Measurements from ENCODE around the gene PSENEN.
"Not testable (repeated sequence)": the region's sequence is repeated elsewhere in the genome, so short reads cannot be mapped to it uniquely, and the experiment has no call there.

PSENEN gene

DNA sequence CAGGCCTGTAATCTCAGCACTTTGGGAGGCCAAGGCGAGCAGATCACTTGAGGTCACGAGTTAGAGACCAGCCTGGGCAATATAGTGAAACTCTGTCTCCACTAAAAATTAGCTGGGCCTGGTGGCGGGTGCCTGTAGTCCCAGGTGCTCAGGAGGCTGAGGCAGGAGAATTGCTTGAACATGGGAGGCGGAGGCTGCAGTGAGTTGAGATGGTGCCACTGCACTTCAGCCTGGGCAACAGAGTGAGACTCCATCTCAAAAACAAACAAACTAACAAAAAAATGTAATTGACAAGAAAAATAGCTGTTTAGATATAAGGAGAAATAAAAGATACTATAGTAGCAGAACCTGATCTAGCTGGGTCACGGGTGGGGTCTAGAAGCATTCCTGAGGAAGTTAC is 26.9 kb downstream of the PSENEN start:
- not testable (repeated sequence) for DNase-seq (ENCODE audit: low read depth in 1 of 2, low spot score in 1 of 2)

DNA sequence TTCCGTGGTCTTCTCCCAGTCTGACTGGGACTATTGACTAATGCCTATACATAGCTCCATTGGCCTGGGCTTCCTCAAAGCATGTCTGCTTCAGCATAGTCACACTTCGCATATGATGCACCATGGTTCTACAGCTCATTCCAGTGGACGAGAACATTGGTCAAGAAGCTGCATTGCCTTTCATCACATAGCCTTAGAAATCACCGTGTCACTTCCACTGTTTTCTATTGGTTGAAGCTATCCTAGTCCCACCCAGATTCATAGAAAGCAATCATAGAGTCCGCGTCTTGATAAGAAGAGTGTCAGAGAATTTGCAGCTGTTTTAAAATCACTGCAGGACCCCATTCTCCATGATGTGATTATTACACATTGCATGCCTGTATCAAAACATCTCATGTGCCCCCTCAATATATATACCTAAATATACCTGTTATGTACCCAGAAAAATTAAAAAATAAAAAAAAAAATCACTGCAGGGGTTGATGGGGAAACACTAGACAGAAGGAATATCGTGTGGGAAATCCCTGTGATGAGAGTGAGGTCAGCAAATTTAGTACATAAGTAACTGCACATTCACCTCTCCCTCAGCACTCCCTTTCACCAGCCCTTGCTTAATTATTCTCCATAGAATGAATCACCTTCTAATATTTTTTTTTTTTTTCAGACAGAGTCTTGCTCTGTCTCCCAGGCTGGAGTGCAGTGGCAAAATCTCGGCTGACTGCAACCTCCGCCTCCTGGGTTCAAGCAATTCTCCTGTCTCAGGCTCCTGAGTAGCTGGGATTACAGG is 27.8 kb downstream of the PSENEN start:
- DNase-seq (ENCODE audit: low read depth in 1 of 2, low spot score in 1 of 2), result no peak

DNA sequence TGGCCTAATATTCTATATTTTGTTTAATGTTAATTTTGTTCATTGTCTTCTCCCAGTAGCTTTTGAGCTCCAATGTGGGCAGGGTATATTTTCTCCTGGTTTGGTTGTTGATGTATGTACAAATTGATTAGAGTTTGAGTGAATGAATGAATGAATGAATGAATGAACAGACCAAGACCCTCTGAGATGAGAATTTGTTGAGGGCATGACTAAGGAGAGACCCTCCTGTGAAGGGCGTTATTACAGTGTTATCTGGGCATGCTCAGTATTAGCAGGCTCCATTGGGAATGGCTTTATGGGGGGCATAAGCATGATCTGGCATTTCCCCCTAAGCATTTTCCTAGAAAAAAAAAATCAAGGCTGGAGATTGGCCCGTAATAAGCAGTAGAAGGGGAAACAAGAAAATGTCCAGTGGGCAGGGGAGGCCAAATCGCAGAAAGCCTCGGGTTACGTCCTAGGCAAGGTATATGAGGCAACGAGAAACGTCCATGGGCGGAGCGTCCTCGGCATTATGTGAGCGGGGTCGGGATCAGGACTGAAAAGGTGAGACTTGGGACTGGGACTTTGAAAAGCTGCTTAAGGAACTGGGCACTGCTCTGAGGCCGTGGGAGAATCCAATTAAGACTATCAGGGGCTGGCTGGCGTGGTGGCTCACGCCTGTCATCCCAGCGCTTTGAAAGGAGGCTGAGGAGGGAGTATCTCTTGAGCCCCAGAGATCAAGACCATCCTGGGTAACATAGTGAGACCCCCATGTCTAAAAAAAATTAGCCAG is 29.0 kb downstream of the PSENEN start:
- DNase-seq (ENCODE audit: low read depth in 1 of 2, low spot score in 1 of 2), result no peak

DNA sequence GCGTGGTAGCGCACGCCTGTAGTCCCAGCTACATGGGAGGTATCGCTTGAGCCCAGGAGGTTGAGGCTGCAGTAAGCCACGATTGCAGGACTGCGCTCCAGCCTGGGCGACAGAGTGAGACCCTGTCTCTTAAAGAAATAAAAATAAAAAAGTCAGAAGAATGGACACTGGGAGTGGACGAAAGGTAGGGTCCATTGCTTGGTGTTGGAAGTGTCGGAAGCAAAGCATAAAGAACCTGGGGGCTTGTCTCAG is 29.5 kb downstream of the PSENEN start:
- DNase-seq (ENCODE audit: low read depth in 1 of 2, low spot score in 1 of 2), result no peak

DNA sequence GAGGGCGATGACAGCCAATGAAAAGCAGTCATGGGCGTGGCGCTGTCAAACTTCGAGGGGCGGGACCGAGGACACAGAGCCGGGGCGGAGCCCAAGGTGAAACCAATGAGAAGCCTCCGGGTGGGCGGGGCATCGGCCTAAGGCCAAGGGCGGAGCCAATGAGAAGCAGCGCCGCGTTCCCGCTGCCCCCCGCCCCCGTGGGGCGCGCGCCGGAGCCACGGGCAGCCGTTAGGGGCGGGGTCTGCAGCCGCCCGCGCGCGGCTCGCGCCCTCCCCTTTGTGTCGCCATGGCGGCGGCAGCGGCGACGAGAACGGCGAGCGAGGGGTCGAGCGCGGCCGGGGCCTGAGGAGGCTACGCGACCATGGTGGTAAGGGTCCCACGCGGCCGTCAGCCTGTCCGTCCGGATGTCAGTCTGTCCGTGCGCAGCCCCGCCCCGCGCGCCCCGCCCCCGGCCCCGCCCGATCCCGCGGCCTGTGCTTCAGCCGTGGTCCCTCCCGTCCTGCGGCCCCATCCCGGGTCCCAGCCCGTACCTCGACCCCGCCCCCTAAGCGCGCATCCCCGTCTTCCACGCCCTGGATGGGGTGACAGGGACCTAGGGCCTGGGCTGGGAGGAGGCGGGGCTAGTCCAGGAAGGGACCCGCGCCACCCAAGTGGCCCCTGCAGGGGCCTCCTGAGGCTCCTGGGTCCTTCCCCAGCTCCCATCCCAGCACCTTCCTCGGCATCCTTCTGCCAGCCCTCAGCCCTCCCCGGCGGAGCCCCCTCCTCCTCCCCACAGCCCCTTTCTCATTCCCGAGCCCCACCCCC is 30.0 kb downstream of the PSENEN start, which contains the start of gene ARHGAP33:
TSS of gene ARHGAP33 (plus strand) at position 267 of the 804 bp plus-strand sequence. CDS start at position 362, 95 bp downstream.
- peak; percentile 97 for DNase-seq (ENCODE audit: low read depth in 1 of 2, low spot score in 1 of 2)

DNA sequence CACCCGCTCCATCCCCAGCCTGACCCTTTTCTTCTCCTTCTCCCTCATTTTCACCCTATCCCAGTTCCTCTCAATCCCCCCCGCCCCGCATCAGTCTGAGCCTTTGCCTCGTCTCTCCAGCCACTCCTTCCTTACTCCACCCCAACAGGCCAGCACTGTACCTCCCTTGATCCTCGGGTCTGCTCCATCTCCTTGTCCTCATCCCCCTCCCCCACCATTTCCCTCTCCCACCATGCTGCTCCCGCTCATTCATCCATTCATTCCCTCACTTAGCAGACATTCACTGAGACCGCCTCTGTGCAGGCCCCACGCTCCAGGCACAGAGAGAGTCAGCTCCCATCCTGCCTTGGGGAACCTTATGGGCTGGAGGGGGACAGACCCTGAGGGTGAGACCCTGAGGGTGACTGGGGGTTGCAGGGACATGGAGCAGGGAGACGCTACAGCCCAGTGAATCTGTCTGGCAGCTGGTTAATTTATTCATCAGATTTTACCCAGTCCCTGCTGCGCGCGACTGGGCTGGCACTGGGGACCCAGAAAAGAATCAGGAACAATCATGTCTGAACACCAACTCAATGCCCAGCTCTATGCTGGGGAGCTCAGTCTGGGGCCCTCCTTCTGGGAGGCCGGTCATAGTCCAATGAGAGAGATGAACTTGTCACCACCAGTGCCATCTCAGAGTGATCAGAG is 30.8 kb downstream of the PSENEN start:
- DNase-seq (ENCODE audit: low read depth in 1 of 2, low spot score in 1 of 2), result no peak

DNA sequence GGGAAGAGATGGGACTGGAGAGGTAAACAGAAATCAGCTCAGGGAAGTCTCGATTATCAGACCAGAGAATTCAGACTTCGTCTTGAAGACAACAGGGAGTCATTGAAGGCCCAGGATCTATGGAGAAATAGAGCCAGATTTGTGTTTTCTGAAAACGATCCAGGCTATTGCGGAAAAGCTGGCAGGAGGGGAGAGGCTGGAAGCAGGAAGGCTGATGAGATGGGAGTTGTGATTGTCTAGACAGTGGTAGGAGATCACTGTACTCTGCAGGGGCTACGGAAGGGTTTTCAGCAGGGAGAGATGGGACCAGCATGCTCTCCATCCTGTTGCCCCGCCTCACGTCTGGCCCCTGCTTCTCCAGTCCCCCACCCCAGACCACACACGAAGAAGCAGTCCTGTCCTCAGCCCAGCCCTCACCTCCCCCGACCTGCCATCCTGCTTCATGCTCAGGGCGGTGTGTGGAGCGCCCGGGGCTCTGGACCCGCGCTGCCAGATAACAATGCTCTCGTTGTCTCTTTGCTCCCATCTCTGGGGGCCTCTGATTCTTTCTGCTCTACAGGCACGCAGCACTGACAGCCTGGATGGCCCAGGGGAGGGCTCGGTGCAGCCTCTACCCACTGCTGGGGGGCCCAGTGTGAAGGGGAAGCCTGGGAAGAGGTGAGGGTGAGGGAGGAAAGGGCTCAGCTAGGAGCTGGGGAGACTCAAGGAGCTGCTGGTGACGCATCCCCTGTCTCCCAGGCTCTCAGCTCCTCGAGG is 31.8 kb downstream of the PSENEN start:
- no peak for DNase-seq (ENCODE audit: low read depth in 1 of 2, low spot score in 1 of 2)

DNA sequence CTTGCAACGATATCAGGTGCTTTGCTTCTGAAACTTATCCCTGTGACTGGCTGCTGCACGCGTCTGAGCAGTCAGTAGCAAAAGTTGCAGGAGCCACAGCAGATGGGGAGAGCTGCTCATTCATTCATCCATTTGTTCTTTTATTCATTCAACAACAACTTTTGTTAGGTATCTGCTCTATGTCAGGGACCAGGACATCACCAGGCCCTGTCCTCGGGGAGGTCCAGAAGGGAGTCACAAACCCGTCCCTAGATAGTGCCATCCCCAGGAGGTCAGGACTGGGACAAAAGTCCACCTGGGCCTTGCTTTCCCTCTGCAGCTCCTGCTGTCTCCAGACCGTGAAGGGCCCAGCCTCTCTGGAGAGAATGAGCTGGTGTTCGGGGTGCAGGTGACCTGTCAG is 32.5 kb downstream of the PSENEN start:
- DNase-seq (ENCODE audit: low read depth in 1 of 2, low spot score in 1 of 2), result no peak

DNA sequence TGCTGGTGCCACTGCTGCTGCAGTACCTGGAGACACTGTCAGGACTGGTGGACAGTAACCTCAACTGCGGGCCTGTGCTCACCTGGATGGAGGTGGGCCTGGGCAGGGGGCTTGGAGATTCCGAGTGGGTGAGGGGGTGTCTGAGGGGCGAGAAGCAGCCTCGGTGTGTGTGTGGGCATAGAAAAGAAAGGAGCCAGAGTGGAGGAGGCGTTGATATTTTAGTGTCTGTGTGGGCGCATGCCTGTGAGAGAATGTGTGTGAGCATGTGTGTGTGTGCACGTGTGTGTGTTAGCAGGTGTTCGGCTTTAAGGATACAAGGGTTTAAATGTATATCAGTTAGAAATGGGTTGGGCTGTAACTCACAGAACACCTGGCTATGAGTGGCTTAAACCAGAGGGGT is 33.6 kb downstream of the PSENEN start:
- no peak for DNase-seq (ENCODE audit: low read depth in 1 of 2, low spot score in 1 of 2)

DNA sequence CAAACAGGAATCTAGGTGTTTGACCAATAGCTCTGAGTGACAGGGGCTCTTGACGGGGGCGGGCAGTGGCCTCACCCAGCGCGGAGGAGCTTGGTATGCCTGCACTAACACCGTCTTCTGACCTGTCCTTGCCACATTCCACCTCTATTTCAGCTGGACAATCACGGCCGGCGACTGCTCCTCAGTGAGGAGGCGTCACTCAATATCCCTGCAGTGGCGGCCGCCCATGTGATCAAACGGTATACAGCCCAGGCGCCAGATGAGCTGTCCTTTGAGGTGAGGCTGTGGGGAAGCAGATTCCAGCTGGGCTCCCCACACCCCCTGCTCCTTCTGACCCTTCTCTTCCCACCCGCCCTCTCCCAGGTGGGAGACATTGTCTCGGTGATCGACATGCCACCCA is 34.6 kb downstream of the PSENEN start:
- DNase-seq (ENCODE audit: low read depth in 1 of 2, low spot score in 1 of 2), result no peak

DNA sequence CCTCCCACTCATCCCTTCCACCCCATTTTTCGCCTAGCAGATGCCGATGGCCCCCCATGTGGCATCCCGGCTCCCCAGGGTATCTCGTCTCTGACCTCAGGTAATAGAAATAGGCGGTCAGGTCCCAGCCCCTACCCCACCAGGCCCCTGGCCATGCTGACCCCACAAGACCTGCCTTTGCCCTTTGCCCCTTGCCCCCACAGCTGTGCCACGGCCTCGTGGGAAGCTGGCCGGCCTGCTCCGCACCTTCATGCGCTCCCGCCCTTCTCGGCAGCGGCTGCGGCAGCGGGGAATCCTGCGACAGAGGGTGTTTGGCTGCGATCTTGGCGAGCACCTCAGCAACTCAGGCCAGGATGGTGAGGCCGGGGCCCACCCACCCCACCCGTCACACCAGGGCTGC is 35.3 kb downstream of the PSENEN start:
- no peak for DNase-seq (ENCODE audit: low read depth in 1 of 2, low spot score in 1 of 2)

DNA sequence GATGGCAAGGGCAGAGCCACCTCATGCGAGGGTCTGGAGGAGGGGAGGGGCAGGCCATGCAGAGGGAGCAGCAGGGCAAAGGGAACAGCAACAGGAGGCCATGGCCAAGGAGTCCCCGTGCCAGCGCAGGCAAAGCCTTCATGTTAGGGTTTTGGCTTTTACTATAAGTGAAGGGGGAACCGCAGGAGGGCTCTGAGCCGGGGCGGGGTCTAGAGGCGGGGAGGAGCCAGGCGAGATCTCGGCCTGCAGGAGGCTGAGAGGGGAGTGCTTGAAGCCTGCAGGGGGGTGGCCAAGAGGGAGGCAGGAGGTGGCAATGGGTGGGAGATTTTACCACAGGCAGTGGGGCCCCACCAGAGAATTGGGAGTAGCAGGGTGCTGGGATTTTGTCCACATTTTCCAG is 36.2 kb downstream of the PSENEN start:
- no peak for DNase-seq (ENCODE audit: low read depth in 1 of 2, low spot score in 1 of 2)

DNA sequence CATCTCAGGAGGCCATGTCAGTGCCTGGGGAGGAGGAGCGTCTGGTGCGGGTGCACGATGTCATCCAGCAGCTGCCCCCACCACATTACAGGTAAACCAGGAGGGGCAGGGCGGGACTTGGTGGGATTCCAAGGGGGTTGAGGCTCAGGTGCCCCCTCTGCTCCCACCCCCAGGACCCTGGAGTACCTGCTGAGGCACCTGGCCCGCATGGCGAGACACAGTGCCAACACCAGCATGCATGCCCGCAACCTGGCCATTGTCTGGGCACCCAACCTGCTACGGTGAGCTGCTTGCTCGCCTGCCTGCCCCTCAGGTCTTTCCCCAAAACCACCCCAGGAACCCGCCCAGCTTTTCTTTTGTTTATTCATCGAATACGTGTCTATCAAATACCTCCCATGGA is 37.1 kb downstream of the PSENEN start:
- no peak for DNase-seq (ENCODE audit: low read depth in 1 of 2, low spot score in 1 of 2)

DNA sequence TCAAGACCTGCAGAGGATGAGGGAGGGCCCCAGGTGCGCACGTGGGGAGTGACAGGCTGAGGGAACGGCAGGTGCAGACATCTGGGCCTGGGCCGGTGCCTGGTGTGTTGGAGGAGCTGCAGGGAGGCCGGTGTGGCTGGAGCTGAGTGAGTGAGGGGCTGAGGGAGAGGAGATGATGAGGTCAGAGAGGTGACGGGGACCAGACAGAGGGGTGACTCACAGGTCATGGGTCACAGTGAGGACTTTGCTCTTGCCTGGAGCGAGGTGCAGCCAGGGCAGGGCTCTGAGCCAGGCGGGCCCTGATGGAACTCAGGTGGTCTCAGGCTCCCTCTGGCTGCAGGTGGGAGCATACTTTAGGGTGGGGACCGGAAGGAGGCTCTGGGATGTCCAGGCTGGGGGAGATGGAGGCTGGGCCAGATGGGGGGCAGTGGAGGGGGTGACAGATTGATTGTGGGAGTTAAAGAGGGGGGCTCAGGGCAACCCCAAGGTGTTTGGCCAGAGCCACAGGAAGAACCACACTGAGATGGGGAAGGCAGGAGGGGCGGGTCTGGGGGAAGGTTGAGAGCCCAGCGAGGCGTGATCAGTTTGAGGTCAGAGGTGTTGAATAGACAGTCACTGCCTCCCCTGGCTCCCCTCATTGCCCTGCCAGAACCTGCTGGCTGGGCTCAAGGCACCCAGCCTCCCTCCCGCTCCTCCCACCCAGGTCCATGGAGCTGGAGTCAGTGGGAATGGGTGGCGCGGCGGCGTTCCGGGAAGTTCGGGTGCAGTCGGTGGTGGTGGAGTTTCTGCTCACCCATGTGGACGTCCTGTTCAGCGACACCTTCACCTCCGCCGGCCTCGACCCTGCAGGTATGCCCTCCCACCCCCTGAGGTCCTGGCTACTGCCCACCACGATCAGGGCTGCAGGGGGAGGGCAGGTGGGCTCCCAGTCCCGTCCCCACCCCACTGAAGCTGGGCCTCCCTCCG is 38.3 kb downstream of the PSENEN start:
- DNase-seq (ENCODE audit: low read depth in 1 of 2, low spot score in 1 of 2), result no peak

DNA sequence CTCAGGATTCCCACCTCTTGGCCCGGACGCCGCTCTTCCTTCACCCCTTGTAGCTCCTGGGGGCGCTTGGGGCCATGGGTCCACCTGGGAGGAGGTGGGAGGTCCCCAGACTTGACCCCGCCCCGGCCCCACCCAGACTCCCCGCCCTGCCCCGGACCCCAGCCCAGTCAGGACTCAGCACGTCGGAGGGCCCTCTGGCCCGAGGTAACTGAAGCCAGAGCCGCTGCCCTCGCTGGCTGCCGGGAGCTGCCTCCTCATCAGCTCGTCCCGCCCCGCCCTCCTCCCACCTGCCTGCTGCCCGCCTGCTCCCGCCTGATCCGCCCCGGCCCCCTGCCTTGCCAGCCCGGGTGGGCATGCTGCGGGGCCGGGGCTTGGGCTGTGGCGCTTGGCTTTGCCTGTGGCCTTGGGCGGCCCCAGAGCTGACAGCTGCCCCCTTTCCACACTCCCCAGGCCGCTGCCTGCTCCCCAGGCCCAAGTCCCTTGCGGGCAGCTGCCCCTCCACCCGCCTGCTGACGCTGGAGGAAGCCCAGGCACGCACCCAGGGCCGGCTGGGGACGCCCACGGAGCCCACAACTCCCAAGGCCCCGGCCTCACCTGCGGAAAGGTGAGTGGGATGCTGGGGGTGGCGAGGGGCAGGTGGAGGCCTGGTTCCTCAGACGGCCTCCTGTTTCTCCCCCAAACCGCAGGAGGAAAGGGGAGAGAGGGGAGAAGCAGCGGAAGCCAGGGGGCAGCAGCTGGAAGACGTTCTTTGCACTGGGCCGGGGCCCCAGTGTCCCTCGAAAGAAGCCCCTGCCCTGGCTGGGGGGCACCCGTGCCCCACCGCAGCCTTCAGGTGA is 39.3 kb downstream of the PSENEN start:
- no peak for DNase-seq (ENCODE audit: low read depth in 1 of 2, low spot score in 1 of 2)

DNA sequence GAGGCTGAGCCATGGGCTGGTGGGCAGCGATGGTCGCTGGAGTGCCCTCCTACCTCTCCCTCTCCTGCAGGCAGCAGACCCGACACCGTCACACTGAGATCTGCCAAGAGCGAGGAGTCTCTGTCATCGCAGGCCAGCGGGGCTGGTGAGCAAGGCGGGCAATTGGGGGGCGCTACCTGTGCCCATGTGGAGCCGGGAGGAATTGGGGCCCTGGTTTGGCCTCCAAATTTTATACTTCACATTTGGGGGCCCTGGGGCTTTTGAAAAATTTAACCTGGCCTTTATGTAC is 39.8 kb downstream of the PSENEN start:
- DNase-seq (ENCODE audit: low read depth in 1 of 2, low spot score in 1 of 2), result no peak

DNA sequence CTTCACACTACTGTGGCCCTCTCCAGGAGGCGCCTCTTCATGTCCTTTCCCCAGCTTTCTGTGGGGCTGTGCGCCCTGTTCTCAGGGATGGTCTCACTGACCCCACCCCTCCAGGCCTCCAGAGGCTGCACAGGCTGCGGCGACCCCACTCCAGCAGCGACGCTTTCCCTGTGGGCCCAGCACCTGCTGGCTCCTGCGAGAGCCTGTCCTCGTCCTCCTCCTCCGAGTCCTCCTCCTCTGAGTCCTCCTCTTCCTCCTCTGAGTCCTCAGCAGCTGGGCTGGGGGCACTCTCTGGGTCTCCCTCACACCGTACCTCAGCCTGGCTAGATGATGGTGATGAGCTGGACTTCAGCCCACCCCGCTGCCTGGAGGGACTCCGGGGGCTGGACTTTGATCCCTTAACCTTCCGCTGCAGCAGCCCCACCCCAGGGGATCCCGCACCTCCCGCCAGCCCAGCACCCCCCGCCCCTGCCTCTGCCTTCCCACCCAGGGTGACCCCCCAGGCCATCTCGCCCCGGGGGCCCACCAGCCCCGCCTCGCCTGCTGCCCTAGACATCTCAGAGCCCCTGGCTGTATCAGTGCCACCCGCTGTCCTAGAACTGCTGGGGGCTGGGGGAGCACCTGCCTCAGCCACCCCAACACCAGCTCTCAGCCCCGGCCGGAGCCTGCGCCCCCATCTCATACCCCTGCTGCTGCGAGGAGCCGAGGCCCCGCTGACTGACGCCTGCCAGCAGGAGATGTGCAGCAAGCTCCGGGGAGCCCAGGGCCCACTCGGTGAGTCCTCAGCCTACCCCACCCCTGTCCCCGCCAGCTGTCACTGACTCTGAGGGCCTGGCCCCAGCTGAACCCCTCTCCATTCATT is 41.1 kb downstream of the PSENEN start:
- no peak for DNase-seq (ENCODE audit: low read depth in 1 of 2, low spot score in 1 of 2)

DNA sequence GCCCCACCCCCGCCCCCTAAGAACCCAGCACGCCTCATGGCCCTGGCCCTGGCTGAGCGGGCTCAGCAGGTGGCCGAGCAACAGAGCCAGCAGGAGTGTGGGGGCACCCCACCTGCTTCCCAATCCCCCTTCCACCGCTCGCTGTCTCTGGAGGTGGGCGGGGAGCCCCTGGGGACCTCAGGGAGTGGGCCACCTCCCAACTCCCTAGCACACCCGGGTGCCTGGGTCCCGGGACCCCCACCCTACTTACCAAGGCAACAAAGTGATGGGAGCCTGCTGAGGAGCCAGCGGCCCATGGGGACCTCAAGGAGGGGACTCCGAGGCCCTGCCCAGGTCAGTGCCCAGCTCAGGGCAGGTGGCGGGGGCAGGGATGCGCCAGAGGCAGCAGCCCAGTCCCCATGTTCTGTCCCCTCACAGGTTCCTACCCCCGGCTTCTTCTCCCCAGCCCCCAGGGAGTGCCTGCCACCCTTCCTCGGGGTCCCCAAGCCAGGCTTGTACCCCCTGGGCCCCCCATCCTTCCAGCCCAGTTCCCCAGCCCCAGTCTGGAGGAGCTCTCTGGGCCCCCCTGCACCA is 41.9 kb downstream of the PSENEN start:
- DNase-seq (ENCODE audit: low read depth in 1 of 2, low spot score in 1 of 2), result no peak

Data from stimulated activated CD4-positive, alpha-beta T cell treated with anti-CD3 and anti-CD28 coated beads, Interleukin-15, amount 100 ng/mL, for 1 hour (primary cell).